HG03196 (cell line): ENCODE results near the gene ZNF608.
A peak's percentile ranks its signal among the peaks of the same experiment; 100 is the strongest.

Experiments used
- ATAC-seq: cut with Tn5 transposase; IDR thresholded peaks from one replicate; pipeline ENCODE4 v1.9.1; 2021; ENCODE audit not compliant: unreplicated experiment

ZNF608 gene

GRCh38 chr5:124721229-124721735 is 25.2 kb downstream of the ZNF608 start:
- no peak for ATAC-seq

- ATAC-seq = no peak
Measured at GRCh38 chr5:124720593-124720992, 25.8 kb downstream of the ZNF608 start.

GRCh38 chr5:124719113-124719967 is 27.1 kb downstream of the ZNF608 start:
- ATAC-seq = no peak

GRCh38 chr5:124718380-124718789 is 28.1 kb downstream of the ZNF608 start:
- ATAC-seq = no peak

- ATAC-seq = no peak
Measured at GRCh38 chr5:124716169-124716568, 30.3 kb downstream of the ZNF608 start.

- ATAC-seq = no peak
Measured at GRCh38 chr5:124714910-124715309, 31.5 kb downstream of the ZNF608 start.

- no peak for ATAC-seq
Measured at GRCh38 chr5:124713595-124713994, 32.8 kb downstream of the ZNF608 start.

GRCh38 chr5:124712731-124713305 is 33.6 kb downstream of the ZNF608 start:
- ATAC-seq = no peak

- no peak for ATAC-seq
Measured at GRCh38 chr5:124708086-124708485, 38.4 kb downstream of the ZNF608 start.

GRCh38 chr5:124707520-124707919 is 38.9 kb downstream of the ZNF608 start:
- no peak for ATAC-seq

GRCh38 chr5:124706729-124707361 is 39.6 kb downstream of the ZNF608 start:
- no peak for ATAC-seq

- no peak for ATAC-seq
Measured at GRCh38 chr5:124706051-124706450, 40.4 kb downstream of the ZNF608 start.

- no peak for ATAC-seq
Measured at GRCh38 chr5:124705577-124705976, 40.9 kb downstream of the ZNF608 start.

GRCh38 chr5:124704594-124705284 is 41.7 kb downstream of the ZNF608 start:
- ATAC-seq = peak; percentile 82

GRCh38 chr5:124703995-124704394 is 42.4 kb downstream of the ZNF608 start:
- ATAC-seq = no peak

- ATAC-seq = no peak
Measured at GRCh38 chr5:124702525-124702924, 43.9 kb downstream of the ZNF608 start.

- no peak for ATAC-seq
Measured at GRCh38 chr5:124701873-124702425, 44.5 kb downstream of the ZNF608 start.

GRCh38 chr5:124701016-124701415 is 45.4 kb downstream of the ZNF608 start:
- no peak for ATAC-seq

GRCh38 chr5:124700333-124700732 is 46.1 kb downstream of the ZNF608 start:
- no peak for ATAC-seq

- no peak for ATAC-seq
Measured at GRCh38 chr5:124698770-124699169, 47.7 kb downstream of the ZNF608 start.
